KMS-11 (cell line): Measurements from ENCODE around the gene MAPK12.
A peak's percentile ranks its signal among the peaks of the same experiment; 100 is the strongest.
"Not testable (repeated sequence)": the region's sequence is repeated elsewhere in the genome, so short reads cannot be mapped to it uniquely, and the experiment has no call there.

ENCODE experiments used
- H2AFZ ChIP-seq: fragments of 200-600 bp; sonication (generic); 2 replicates; pipeline ENCODE4 v1.6.1; 2016; ENCODE audit warnings: antibody characterized with exemption, mixed run types, low read depth
- H3K27ac ChIP-seq: fragments of 200-600 bp; sonication (generic); 2 replicates; pipeline ENCODE4 v1.6.1; 2016; ENCODE audit warnings: mild to moderate bottlenecking, mixed run types
- H3K27me3 ChIP-seq: fragments of 200-600 bp; sonication (generic); 2 replicates; pipeline ENCODE4 v1.6.1; 2017; ENCODE audit warnings: mild to moderate bottlenecking, low read depth, mixed run types, moderate library complexity; ENCODE audit not compliant: insufficient read depth
- H3K36me3 ChIP-seq: fragments of 200-600 bp; sonication (generic); 2 replicates; pipeline ENCODE4 v1.6.1; 2017; ENCODE audit warnings: mild to moderate bottlenecking, mixed run types; ENCODE audit not compliant: insufficient read depth
- H3K4me1 ChIP-seq: fragments of 200-600 bp; sonication (generic); 2 replicates; pipeline ENCODE4 v1.6.1; 2016; ENCODE audit warnings: mild to moderate bottlenecking, low read depth, mixed run types; ENCODE audit not compliant: poor library complexity, severe bottlenecking
- H3K4me2 ChIP-seq: fragments of 200-600 bp; sonication (generic); 2 replicates; pipeline ENCODE4 v1.7.0; 2016; ENCODE audit warnings: mild to moderate bottlenecking, mixed run types
- H3K4me3 ChIP-seq: fragments of 200-600 bp; sonication (generic); IDR thresholded peaks from 2 replicates; pipeline ENCODE4 v1.6.1; 2017; ENCODE audit warnings: low read depth, low read length, mixed read lengths; ENCODE audit not compliant: insufficient read depth
- H3K79me2 ChIP-seq: fragments of 200-600 bp; sonication (generic); 2 replicates; pipeline ENCODE4 v1.6.1; 2016; ENCODE audit warnings: low read depth, mixed run types; ENCODE audit not compliant: insufficient read depth
- H3K9ac ChIP-seq: fragments of 200-600 bp; sonication (generic); 2 replicates; pipeline ENCODE4 v1.6.1; 2016; ENCODE audit warnings: mild to moderate bottlenecking, mixed run types
- H4K20me1 ChIP-seq: fragments of 200-600 bp; sonication (generic); 2 replicates; pipeline ENCODE4 v1.6.1; 2016; ENCODE audit warnings: mild to moderate bottlenecking, mixed run types; ENCODE audit not compliant: insufficient read depth
- CTCF ChIP-seq: fragments of 200-600 bp; sonication (generic); conservative IDR thresholded peaks from 2 replicates; pipeline ENCODE4 v1.6.1; 2017; ENCODE audit warnings: low read depth, mild to moderate bottlenecking, antibody characterized with exemption, low read length, moderate library complexity, mixed read lengths

MAPK12 gene

DNA sequence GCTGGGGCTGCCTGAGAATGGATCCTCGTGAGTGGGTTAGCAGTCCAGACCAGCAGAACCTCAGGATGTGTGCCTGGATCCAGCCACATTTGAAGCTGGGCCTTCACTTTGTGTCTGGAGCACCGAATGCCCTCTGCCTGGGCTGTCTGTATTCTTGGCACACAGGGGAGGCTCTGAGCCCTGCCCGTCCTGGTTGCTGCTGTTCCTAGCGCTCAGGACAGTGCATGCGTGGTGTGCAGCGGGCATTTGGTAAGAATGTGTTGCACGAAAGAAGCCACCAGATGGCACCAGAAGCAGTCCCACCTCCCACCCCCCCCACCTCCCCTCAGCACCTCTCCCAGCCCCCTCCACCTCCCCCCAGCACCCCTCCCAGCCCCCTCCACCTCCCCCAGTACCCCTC, 12.8 kb upstream of the MAPK12 start:
- no peak overlapping the region for H3K9ac ChIP-seq
- no peaks in the 10 kb centered on the region for H3K79me2 ChIP-seq
- H3K36me3 ChIP-seq: no peaks in the 10 kb centered on the region
- no peak for TF ChIP-seq CTCF
- H2AFZ ChIP-seq: no peak overlapping the region
- H3K27ac ChIP-seq: no peak overlapping the region
- H4K20me1 ChIP-seq: no peaks in the 10 kb centered on the region
- H3K27me3 ChIP-seq: no peaks in the 10 kb centered on the region
- no peak overlapping the region for H3K4me3 ChIP-seq
- peaks cover 15% of the 10 kb centered on the region for H3K4me1 ChIP-seq
- no peak overlapping the region for H3K4me2 ChIP-seq

- H3K4me3 ChIP-seq, H3K36me3 ChIP-seq, H3K9ac ChIP-seq, H3K27ac ChIP-seq, H2AFZ ChIP-seq, H4K20me1 ChIP-seq, H3K27me3 ChIP-seq, H3K4me2 ChIP-seq, H3K79me2 ChIP-seq: not testable (repeated sequence)
- H3K4me1 ChIP-seq: peaks cover 15% of the 10 kb centered on the region
These were observed 12.3 kb upstream of the MAPK12 start for GRCh38 chr22:50273781-50274180.

DNA sequence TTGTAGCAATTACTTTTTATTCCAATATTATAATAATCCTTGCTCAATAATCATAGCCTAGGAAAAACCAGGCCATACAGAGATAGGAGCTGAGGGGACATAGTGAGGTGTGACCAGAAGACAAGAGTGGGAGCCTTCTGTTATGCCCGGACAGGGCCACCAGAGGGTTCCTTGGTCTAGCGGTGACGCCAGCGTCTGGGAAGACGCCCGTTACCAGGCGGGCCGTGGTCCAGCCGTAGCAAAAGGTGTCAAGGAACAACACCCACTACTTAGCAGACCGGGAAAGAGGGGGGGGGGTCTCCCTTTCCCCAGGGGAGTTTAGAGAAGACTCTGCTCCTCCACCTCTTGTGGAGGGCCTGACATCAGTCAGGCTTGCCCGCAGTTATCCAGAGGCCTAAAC, 11.9 kb upstream of the MAPK12 start:
- not testable (repeated sequence) for H3K27ac ChIP-seq, H3K4me2 ChIP-seq, H4K20me1 ChIP-seq, H3K4me3 ChIP-seq, H3K27me3 ChIP-seq, H2AFZ ChIP-seq, H3K9ac ChIP-seq, H3K36me3 ChIP-seq, H3K79me2 ChIP-seq
- H3K4me1 ChIP-seq: peaks cover 15% of the 10 kb centered on the region

- Histone ChIP-seq H3K27me3 (no peaks in the 10 kb centered on the region), H3K27ac (no peak overlapping the region), H4K20me1 (no peaks in the 10 kb centered on the region), H3K4me2 (no peak overlapping the region), H3K36me3 (no peaks in the 10 kb centered on the region), H3K79me2 (no peaks in the 10 kb centered on the region), H3K4me3 (no peak overlapping the region), H3K4me1 (peaks cover 15% of the 10 kb centered on the region), H3K9ac (no peak overlapping the region), H2AFZ (no peak overlapping the region)
- no peak for TF ChIP-seq CTCF
These were observed 10.7 kb upstream of the MAPK12 start for GRCh38 chr22:50272044-50272802.

- H3K27ac ChIP-seq: no peak overlapping the region
- no peaks in the 10 kb centered on the region for H3K27me3 ChIP-seq
- H3K4me3 ChIP-seq: no peak overlapping the region
- no peak overlapping the region for H3K9ac ChIP-seq
- H2AFZ ChIP-seq: no peak overlapping the region; the same call in 1 of the 2 replicates
- H4K20me1 ChIP-seq: no peaks in the 10 kb centered on the region
- no peaks in the 10 kb centered on the region for H3K36me3 ChIP-seq
- no peaks in the 10 kb centered on the region for H3K79me2 ChIP-seq
- no peak for TF ChIP-seq CTCF
- H3K4me1 ChIP-seq: peaks cover 15% of the 10 kb centered on the region
- peak overlapping the region; percentile 92 for H3K4me2 ChIP-seq
These were observed 10.1 kb upstream of the MAPK12 start for GRCh38 chr22:50271519-50271970.
